Measurements from ENCODE around the gene MEGF9. TPM values are rescaled to one million over a fixed set of nuclear protein-coding genes. Genes with fewer than 3 reads are reported as not detected.

Gene MEGF9
- total RNA-seq, 1 donor from 2014 or later, result 20.6 TPM

DNA sequence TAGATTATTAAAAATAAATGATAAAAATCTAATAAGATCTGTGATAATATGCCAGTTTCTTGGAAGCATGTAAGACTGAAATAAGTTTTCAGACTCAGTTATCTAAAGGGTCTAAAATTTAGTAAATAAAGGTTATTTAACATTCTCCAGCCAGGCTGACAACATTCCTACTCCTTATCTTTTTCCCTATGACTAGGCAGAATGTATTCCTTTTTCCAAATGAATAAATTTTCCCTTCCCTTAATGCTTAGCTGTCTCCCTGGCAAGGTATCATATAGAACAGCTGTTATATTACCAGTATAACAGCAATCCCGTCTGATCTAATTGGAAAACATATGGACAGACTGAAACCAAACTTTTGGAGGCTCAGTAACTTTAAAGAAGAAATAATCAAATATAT, 13.0 kb downstream of the MEGF9 start:
- TF ChIP-seq CTCF (IDR thresholded peaks at IDR 0.05), result no peak
- no peaks in the 10 kb centered on the region for H3K9me3 Mint-ChIP-seq (ENCODE audit: low read depth)
- no peak overlapping the region for H3K27ac Mint-ChIP-seq (ENCODE audit: unreplicated experiment)
- no peaks in the 10 kb centered on the region for H3K27me3 Mint-ChIP-seq (ENCODE audit: low read depth)
- no peaks in the 10 kb centered on the region for H3K36me3 Mint-ChIP-seq (ENCODE audit: low read depth)
- no peak for DNase-seq (ENCODE audit: low spot score)
- H3K4me1 Mint-ChIP-seq (ENCODE audit: low read depth), result peaks cover 41% of the 10 kb centered on the region
- H3K4me3 Mint-ChIP-seq (ENCODE audit: unreplicated experiment), result no peak overlapping the region

DNA sequence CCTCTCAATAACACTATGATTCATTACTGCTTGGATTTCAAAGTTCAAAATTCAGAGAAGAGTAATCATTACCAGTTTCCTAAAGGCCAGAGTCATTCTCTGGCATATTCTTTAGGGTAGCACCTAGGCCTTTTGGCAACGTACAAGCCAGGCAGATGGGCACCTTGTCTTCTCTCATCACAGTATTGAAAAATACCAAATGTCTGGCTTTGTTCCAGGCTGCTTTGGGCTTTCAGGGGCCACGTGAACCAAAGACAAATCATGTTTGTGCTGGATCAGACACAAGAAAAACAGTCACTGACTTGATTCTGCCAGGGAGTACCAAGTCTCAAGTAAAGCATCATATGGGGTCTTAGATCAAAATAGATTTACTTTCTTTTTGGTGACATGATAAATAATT, 15.5 kb downstream of the MEGF9 start:
- Mint-ChIP-seq H3K9me3 (ENCODE audit: low read depth) (no peaks in the 10 kb centered on the region), H3K27ac (ENCODE audit: unreplicated experiment) (peak overlapping the region; percentile 81), H3K4me1 (ENCODE audit: low read depth) (peaks cover 40% of the 10 kb centered on the region), H3K36me3 (ENCODE audit: low read depth) (no peaks in the 10 kb centered on the region), H3K4me3 (ENCODE audit: unreplicated experiment) (no peak overlapping the region), H3K27me3 (ENCODE audit: low read depth) (no peaks in the 10 kb centered on the region)
- no peak for TF ChIP-seq CTCF (IDR thresholded peaks at IDR 0.05)
- DNase-seq (ENCODE audit: low spot score), result no peak

DNA sequence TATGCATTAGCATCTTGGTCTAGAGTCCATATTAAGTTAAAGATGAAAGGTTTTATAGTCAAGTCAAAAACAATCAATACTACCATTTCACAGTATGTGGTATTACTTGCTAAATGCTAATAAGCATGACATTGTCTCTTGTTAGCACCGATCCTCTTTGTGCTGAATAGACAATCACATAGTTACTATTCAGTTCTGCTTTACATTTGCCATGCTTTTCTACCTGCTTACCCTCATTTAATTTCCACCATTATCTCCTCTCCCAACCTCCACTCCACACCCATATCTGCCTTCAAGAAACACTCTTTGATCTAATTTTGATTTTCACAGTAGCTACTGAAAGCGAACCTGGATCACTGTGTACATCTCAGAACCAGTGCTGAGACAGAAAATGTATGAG, 16.8 kb downstream of the MEGF9 start:
- no peaks in the 10 kb centered on the region for H3K36me3 Mint-ChIP-seq (ENCODE audit: low read depth)
- DNase-seq (ENCODE audit: low spot score), result no peak
- H3K4me3 Mint-ChIP-seq (ENCODE audit: unreplicated experiment), result no peak overlapping the region
- H3K27me3 Mint-ChIP-seq (ENCODE audit: low read depth), result no peaks in the 10 kb centered on the region
- H3K27ac Mint-ChIP-seq (ENCODE audit: unreplicated experiment), result no peak overlapping the region
- H3K9me3 Mint-ChIP-seq (ENCODE audit: low read depth), result no peaks in the 10 kb centered on the region
- H3K4me1 Mint-ChIP-seq (ENCODE audit: low read depth), result peaks cover 43% of the 10 kb centered on the region
- no peak for TF ChIP-seq CTCF (IDR thresholded peaks at IDR 0.05)

DNA sequence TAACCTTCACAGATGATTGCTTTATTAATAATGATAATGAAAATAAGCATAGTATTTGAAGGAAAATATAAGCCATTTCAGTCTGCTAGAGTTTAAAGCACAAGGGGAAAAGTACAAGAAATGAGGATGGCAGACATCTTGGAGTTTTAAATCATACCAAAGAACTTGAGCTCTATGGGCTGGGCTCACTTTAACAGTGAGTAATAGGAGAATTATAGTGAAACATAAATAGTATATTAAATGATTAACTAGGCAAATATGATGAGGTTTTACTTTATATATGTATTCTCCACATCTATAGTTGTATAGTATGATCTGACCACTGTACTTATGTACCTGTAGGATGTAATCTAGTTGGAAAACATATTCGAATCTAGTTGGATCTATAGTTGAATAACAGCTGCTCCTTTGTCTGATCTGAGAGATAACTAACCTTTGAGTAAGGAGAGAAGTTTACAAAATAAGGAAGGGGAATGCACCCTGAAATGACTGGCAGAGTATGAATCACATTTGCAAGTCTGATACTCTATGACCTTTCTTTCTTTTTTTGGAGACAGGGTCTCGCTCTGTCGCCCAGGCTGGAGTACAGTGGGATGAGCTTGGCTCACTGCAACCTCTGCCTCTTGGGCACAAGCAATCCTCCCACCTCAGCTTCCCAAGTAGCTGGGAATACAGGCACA, 17.6 kb downstream of the MEGF9 start:
- no peak for TF ChIP-seq CTCF (IDR thresholded peaks at IDR 0.05)
- no peak for DNase-seq (ENCODE audit: low spot score)
- Mint-ChIP-seq H3K27ac (ENCODE audit: unreplicated experiment) (peak overlapping the region; percentile 76), H3K36me3 (ENCODE audit: low read depth) (no peaks in the 10 kb centered on the region), H3K9me3 (ENCODE audit: low read depth) (no peaks in the 10 kb centered on the region), H3K27me3 (ENCODE audit: low read depth) (no peaks in the 10 kb centered on the region), H3K4me3 (ENCODE audit: unreplicated experiment) (no peak overlapping the region), H3K4me1 (ENCODE audit: low read depth) (peaks cover 43% of the 10 kb centered on the region)

DNA sequence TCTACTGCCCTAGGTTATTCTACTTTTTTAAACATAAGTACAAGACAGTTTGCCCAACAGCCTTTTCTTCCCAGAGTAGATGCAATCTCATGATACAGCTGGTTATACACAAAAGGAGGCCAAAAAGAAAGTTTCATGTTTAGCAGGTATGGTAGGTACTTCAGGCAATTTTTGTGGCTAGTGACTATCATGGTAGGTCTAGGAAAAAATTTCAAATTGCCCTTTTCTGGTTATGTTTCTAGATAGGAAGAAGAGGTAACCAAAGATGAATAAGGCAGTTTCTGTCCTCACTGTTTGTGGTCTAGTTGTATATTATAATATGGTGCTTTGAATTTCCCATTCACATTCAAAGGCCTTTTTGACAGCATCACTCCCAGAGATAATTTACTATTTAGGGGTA, 19.7 kb downstream of the MEGF9 start:
- Mint-ChIP-seq H3K4me1 (ENCODE audit: low read depth) (peaks cover 39% of the 10 kb centered on the region), H3K4me3 (ENCODE audit: unreplicated experiment) (no peak overlapping the region), H3K27me3 (ENCODE audit: low read depth) (no peaks in the 10 kb centered on the region), H3K9me3 (ENCODE audit: low read depth) (no peaks in the 10 kb centered on the region), H3K27ac (ENCODE audit: unreplicated experiment) (no peak overlapping the region), H3K36me3 (ENCODE audit: low read depth) (no peaks in the 10 kb centered on the region)
- no peak for TF ChIP-seq CTCF (IDR thresholded peaks at IDR 0.05)
- no peak for DNase-seq (ENCODE audit: low spot score)

Data from chondrocyte (in vitro differentiated cells).